ENCODE data around the gene DNMT1. TPM values are rescaled to one million over a fixed set of nuclear protein-coding genes. Genes with fewer than 3 reads are reported as not detected.

DNMT1 gene
- polyA plus RNA-seq, 1 of the 3 experiments (the other 2 are of a cell fraction) = 58.3 TPM

GRCh38 chr19:10089801-10090375 is 104.9 kb downstream of the DNMT1 start:
- WGBS (ENCODE audit: low lambda C conversion rate) = 95% methylated on average over 15 of the region's 15 CpGs
- Histone ChIP-seq H3K27me3 (ENCODE audit: insufficient read depth) (no peaks in the 10 kb centered on the region), H3K4me2 (no peak overlapping the region), H3K4me3 (ENCODE audit: low read depth in 2 of 2, low read length in 1 of 2) (no peak overlapping the region), H3K79me2 (ENCODE audit: insufficient read depth) (no peaks in the 10 kb centered on the region; the same call in 1 of the 2 replicates), H3K36me3 (replicated peaks in 1 of 2; ENCODE audit: control insufficient read depth in 1 of 2, insufficient read depth in 2 of 2, low read length in 1 of 2) (peaks cover 0 to 5% of the 10 kb centered on the region in 2 experiments), H3K4me1 (ENCODE audit: control insufficient read depth in 1 of 2, insufficient read depth in 2 of 2, low read depth in 1 of 2, low read length in 1 of 2) (peaks cover 0 to 7% of the 10 kb centered on the region in 2 experiments; a peak in 1 of 4 replicates), H3K9me3 (no peaks in the 10 kb centered on the region), H3K27ac (ENCODE audit: low read depth in 2 of 2, low read length in 1 of 2) (no peak overlapping the region), H2AFZ (ENCODE audit: low read depth) (no peak overlapping the region), H3K9ac (no peak overlapping the region), H4K20me1 (ENCODE audit: insufficient read depth) (no peaks in the 10 kb centered on the region), H3K9me2 (no peaks in the 10 kb centered on the region), H3F3A (replicated peaks; ENCODE audit: insufficient read depth) (peaks cover 5% of the 10 kb centered on the region)
- DNase-seq = no peak
- POLR2A ChIA-PET = no interaction called here
- CTCF ChIA-PET = no interaction called here
- no peak for TF ChIP-seq TEAD4 (IDR thresholded peaks at IDR 0.05; ENCODE audit: borderline replicate concordance, insufficient read depth)
- TF ChIP-seq FOXM1 (IDR thresholded peaks at IDR 0.05; ENCODE audit: low read depth) = no peak
- TF ChIP-seq JUND (IDR thresholded peaks at IDR 0.05) = no peak
- TF ChIP-seq GATA2 (CRISPR knock-in tag; IDR thresholded peaks at IDR 0.05) = no peak
- TF ChIP-seq FOSL2 (IDR thresholded peaks at IDR 0.05; ENCODE audit: borderline replicate concordance, low read depth) = no peak
- TF ChIP-seq RXRA (IDR thresholded peaks at IDR 0.05; ENCODE audit: borderline replicate concordance, low read depth) = no peak
- TF ChIP-seq, protein P1, sequence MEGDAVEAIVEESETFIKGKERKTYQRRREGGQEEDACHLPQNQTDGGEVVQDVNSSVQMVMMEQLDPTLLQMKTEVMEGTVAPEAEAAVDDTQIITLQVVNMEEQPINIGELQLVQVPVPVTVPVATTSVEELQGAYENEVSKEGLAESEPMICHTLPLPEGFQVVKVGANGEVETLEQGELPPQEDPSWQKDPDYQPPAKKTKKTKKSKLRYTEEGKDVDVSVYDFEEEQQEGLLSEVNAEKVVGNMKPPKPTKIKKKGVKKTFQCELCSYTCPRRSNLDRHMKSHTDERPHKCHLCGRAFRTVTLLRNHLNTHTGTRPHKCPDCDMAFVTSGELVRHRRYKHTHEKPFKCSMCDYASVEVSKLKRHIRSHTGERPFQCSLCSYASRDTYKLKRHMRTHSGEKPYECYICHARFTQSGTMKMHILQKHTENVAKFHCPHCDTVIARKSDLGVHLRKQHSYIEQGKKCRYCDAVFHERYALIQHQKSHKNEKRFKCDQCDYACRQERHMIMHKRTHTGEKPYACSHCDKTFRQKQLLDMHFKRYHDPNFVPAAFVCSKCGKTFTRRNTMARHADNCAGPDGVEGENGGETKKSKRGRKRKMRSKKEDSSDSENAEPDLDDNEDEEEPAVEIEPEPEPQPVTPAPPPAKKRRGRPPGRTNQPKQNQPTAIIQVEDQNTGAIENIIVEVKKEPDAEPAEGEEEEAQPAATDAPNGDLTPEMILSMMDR (IDR thresholded peaks at IDR 0.05) = no peak

GRCh38 chr19:10088949-10089554 is 105.7 kb downstream of the DNMT1 start:
- H3K27ac ChIP-seq (ENCODE audit: low read depth in 2 of 2, low read length in 1 of 2) = no peak overlapping the region
- H3K79me2 ChIP-seq (ENCODE audit: insufficient read depth) = no peaks in the 10 kb centered on the region; the same call in 1 of the 2 replicates
- WGBS (ENCODE audit: low lambda C conversion rate) = 94% methylated on average over 5 of the region's 6 CpGs
- H3K36me3 ChIP-seq (replicated peaks in 1 of 2; ENCODE audit: control insufficient read depth in 1 of 2, insufficient read depth in 2 of 2, low read length in 1 of 2) = peaks cover 0 to 5% of the 10 kb centered on the region in 2 experiments
- H3K9me3 ChIP-seq = no peaks in the 10 kb centered on the region
- H4K20me1 ChIP-seq (ENCODE audit: insufficient read depth) = no peaks in the 10 kb centered on the region
- ChIA-PET CTCF (no interaction called here), POLR2A (no interaction called here)
- H3K9ac ChIP-seq = no peak overlapping the region
- H3K4me3 ChIP-seq (ENCODE audit: low read depth in 2 of 2, low read length in 1 of 2) = no peak overlapping the region
- no peak overlapping the region for H3K4me2 ChIP-seq
- H3F3A ChIP-seq (replicated peaks; ENCODE audit: insufficient read depth) = peaks cover 5% of the 10 kb centered on the region
- peaks cover 0 to 7% of the 10 kb centered on the region in 2 experiments; a peak in 1 of 4 replicates for H3K4me1 ChIP-seq (ENCODE audit: control insufficient read depth in 1 of 2, insufficient read depth in 2 of 2, low read depth in 1 of 2, low read length in 1 of 2)
- no peak overlapping the region for H2AFZ ChIP-seq (ENCODE audit: low read depth)
- no peak for TF ChIP-seq TCF12 (IDR thresholded peaks at IDR 0.05)
- no peak for TF ChIP-seq TEAD4 (IDR thresholded peaks at IDR 0.05; ENCODE audit: borderline replicate concordance, insufficient read depth)
- TF ChIP-seq TAF1 (IDR thresholded peaks at IDR 0.05; ENCODE audit: borderline replicate concordance, low read depth, low read length) = no peak
- TF ChIP-seq MEF2A (IDR thresholded peaks at IDR 0.05; ENCODE audit: borderline replicate concordance, low read depth) = no peak
- TF ChIP-seq USF1 (IDR thresholded peaks at IDR 0.05; ENCODE audit: borderline replicate concordance, low read depth) = no peak
- TF ChIP-seq, protein P1 (IDR thresholded peaks at IDR 0.05) = no peak
- DNase-seq = no peak
- H3K9me2 ChIP-seq = no peaks in the 10 kb centered on the region
- no peaks in the 10 kb centered on the region for H3K27me3 ChIP-seq (ENCODE audit: insufficient read depth)

All from SK-N-SH (cell line).